Fibroblast of skin of abdomen (primary cell): ENCODE results near the gene RIN3.
"Not testable (repeated sequence)": the region's sequence is repeated elsewhere in the genome, so short reads cannot be mapped to it uniquely, and the experiment has no call there.

Experiments
- DNase-seq: peaks from one replicate; pipeline ENCODE4 v3.0.0-alpha.2; 2013

Gene RIN3

DNA sequence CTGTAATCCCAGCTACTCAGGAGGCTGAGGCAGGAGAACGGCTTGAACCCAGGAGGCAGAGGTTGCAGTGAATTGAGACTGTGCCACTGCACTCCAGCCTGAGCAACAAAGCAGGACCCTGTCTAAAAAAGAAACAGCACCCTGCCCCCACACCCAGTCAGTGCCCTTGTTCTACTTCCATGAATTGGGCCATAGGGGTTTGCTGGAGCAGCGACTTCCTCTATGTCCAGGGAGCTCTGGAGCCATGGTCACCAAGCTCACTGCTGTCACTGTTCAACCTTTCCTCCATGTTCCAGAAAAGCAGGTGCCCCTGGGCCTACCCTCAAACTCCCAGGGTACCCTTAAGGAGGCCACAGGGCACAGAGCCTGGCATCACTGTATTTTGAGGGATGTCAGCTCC lies 116.8 kb downstream of the RIN3 start:
- no peak for DNase-seq

DNA sequence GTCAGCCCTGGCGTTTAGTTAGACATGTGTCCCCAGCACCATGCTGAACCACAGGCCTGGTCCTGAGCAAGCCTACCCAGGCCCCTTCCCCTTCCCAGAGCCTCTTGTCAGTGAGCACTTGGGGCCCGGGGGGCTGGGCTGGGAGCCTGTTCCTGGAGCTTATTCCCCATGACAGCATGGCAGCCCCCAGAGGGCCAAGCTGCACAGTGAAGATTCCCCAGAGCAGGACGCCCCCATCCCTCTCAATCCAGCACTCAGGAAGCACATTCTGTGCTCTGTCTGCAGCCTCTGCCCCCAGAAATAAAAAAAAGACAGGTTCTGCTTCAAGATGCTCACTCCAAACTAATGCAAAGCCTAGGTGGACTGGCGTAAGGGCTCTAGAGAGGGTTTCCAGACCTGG lies 117.5 kb downstream of the RIN3 start:
- no peak for DNase-seq

DNA sequence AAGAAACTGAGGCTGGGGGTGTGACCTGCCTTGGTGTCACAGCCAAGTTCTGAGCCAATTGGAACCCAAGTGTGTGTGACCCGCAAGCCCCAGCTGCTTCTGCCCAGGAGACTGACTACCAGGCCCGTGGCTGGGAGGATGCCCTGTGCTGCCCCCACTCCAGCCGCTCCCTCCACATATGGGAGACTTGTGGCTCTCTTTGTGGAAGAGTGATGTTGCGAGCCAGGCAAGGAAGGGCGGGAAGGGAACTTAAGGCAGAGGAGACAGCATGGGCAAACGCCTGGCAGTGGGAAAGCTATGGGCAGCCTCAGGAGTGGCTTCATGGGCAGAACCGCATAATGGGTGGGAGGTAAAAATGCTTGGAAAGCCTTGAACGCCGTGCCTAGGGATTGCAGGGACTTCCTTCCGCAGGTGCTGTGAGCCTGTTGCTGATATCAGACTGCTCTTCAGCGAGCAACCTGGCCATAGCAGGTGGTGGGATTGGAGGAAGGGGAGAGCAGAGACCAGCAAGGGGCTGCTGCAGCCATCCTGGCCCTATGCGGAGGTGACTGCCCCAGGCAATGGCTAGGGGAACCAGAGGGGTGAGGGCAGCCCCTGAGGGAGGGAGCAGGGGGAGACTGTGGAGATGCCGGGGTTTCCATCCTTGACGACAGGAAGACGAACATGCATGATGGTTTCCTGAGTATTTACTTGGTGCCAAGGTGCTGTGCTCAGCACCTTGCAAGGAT lies 119.1 kb downstream of the RIN3 start:
- DNase-seq: no peak

DNA sequence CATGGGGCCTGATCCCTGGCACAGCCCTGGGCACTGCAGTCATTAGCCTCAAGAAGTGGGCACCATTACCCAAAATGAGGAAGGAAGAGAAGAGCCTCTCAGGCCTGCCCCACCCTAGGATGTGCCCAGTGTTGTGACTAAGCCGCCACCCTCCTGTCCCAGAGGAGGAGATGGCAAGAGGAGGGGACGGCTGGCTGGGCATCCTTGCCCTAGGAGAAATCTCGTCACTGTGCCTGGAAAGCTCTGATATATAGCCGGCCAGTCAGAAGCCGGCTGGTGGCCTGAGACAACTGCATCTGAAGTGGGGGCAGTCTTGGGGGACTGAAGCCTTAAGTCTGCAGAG lies 119.7 kb downstream of the RIN3 start:
- no peak for DNase-seq

DNA sequence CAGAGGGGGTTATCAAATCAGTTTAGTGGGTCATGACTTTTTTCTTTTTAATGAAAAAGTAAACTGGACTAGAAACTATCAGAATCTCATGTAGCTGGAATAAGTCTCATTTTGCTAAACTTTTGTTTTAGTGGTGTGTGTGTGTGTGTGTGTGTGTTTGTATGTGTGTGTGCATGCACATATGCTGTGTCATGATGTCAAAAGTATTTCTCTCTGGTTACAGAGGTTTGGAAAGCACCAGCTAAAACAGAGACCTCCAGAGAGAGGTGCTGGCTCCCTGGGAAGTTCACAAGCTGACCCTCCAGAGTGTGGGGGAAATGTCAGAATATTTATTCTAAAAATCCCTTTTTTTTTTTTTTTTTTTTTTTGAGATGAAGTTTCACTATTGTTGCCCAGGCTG lies 120.1 kb downstream of the RIN3 start:
- DNase-seq: peak; percentile 67

DNA sequence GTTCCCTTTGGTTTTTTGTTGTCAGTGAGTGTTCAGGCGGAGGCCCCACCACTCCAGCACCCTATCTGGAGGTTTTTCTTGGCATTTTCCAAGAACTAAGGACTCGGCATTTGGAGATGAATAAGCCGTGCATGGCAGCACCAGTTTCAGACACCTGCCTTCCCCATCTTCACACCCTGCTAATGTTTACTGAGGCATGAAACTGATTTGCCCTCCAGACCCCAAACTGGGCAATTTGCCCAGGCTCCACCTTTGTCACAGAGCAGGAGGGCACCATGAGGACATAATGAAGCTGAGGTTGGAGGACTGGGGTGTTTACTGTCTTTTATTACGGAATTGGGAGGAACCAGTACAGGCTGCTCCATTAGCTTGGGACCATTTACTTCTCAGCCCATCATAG lies 121.5 kb downstream of the RIN3 start:
- DNase-seq: no peak

DNA sequence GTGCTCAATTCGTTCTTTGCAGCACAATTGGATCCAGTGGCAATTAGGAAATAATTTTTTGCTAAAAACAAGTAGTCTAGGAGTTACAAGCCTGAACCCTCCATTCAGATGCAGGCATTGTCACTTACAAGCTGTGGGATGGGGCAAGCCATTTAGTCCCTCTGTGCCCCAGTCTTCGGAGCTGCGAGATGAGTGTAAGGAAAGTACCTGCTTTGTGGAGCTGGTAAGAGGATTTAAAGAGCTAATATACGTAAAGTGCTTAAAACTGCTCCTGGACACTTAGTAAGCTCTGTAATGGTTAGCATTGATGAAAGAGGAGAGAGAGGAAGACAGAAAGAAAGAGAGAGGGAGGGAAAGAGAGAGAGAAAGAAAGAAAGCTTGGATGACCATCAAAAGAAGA lies 122.3 kb downstream of the RIN3 start:
- DNase-seq: no peak

DNA sequence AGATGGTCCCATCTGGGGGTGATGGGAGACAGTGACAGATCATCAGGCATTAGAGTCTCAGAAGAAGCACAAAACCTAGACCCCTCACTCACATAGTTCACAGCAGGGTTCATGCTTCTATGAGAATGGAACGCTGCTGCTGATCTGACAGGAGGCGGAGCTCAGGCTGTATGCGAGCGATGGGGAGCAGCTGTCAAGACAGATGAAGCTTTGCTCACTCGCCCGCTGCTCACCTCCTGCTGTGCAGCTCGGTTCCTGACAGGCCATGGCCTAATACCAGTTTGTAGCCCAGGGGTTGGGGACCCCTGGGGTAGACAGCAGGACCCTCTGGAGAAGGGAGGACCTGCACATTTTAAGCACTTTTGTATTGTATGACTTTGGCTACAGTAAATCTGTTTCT lies 123.6 kb downstream of the RIN3 start:
- peak; percentile 53 for DNase-seq

DNA sequence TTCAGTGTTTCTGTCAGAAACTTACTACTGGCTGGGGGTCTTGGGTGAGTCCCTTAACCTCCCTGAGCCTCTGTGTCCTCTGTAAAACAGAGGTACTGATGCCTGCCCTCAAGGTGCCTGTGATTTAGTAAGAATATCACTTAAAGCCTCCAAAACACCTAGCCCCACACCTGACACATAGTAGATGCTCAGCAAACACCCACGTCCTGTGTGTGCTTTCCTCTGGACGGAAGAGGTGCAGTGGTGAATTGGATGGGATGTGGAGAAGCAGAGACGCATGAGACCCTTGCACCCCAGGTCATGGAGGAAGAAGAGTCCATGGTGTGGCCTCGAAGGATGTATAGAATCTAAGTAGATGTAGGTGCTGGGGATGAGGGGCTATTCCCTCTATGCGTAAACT lies 124.3 kb downstream of the RIN3 start:
- DNase-seq: no peak

DNA sequence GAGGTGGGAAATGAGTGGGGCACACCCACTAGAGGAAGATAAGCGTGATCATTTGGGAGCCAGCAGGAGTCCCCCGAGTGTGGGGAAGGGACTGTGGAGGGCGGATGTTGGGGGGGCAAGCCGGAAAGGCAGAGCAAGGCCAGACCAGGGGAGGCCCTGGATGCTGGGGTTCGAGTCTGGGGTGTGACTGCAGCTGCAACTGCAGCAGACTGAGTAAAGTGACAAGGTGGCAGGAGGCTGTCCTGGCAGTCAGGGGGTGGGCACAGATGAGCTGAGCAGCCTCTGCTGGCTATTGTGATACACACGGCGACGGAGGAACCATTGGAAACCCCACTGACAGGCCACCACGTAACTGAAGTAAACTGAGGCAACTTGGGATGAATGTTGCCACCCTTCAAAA lies 124.7 kb downstream of the RIN3 start:
- DNase-seq: no peak

DNA sequence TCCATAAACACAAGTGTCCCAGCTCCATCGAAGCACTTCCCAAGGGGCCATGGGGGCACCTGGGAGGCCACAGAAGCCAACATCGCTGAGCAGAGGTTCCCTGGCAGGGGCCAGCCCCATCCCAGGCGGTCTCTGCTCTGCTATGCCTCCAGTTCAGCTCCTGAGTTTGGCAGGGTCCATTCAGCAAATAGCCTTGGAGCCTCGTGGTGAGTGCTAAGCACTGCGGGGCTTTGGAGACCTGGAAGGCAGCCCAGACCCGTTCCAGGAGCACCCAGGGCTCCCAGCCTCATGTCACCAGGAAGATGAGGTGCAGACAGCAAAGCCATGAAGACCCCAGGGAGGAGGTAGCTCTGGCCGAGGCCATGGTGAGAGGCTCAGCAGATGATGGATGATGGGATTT lies 125.3 kb downstream of the RIN3 start:
- no peak for DNase-seq

DNA sequence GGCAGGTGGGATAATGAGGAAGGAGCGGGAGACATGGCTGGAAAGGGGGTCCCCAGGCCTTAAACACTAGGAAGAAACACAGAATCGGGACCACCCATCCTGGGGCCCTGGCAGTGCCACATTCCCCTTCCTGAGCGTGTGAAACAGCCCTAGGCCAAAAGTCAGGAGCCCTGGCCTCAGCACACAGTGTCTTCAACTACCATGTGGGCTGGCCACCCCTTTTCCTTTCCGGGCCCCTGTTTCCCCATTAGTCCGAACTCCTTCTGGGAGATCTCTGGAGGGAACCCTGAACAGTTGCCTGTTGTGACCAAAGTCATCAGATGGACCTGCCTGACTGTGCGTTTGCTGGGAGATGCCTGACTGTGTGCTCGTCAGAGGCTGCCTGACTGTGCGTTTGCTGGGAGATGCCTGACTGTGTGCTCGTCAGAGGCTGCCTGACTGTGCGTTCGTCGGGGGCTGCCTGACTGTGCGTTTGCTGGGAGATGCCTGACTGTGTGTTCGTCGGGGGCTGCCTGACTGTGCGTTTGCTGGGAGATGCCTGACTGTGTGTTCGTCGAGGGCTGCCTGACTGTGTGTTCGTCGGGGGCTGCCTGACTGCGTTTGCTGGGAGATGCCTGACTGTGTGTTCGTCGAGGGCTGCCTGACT lies 126.0 kb downstream of the RIN3 start:
- not testable (repeated sequence) for DNase-seq

DNA sequence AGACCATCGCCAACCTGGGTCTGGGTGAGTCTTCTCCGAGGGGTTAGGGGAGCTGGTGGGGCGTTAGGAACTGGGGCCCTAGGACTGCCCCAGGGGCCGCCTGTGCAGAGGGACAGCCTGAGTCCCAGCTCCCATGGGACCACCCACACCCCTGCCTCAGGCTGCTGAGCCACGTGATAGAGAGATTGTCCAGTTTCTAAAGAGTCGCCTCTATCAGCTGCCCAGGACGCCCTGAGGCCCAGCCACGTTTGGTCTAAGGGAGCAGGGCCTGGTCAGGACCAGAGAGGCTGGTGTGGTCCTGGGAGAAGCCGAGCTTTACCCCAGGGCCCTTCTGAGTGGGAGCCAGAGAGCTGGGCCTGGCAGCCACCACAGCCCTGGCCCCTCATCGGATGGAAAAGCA lies 127.7 kb downstream of the RIN3 start:
- DNase-seq: no peak

DNA sequence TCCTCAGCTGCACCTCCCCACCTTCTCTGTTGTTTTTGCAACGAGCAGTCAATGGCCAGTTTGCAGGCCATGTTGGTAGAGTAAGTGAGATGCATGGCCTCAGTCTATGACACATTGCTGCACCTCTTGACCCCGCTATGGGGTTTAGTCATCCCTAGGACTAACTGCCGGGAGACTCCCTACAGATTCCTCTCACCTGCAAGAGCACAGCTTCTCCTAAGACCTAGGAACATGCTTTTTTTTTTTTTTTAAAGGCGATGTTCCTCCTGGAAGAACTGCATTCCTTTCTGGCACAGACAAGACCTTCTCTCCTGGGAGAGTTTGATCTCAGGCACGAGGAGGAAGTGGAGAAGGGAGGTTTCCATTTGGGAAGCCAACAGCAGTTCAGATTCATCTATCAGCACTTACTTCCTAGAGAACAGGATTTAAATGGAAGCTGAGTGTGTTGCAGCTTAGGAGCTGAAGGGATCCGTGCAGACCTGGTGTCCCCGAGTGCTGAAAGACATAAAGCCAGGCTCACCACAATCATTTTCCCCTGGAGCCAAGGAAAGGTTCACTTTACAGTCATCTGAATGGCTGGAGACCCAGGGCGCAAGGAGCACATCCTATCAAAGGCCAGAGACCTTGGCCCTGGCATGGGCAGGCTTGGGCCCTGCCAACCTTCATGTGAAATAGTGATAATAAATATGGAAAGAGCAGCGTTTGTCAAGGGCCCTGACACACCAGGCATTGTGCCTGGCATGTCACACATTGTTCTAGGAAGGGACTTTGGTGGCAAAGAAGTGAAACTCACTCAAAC lies 130.8 kb downstream of the RIN3 start:
- DNase-seq: peak; percentile 41

DNA sequence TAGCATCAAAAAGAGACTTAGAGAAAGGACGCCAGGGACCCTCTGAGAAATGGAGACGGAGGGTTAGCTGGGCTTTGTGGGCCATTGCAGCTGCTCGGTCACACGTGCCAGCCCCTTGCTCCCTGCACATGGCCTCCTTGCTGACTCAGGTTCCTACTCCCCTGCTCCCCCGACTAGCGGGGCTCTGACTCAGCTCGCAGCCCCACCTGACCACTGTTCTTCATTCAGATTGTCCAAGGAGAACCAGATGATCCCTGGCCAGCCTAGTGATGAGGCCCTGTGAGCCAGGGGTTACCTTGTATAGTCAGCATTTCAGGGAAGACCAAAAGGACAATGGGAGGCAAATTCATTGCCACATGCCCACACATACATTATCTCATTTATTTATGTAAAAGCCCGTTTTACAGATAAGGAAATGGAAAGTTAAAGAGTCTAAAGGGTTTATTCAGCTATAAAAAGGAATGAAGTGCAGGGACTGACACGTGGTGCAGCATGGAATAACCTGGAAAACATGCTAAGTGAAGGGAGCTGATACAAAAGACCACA lies 131.5 kb downstream of the RIN3 start:
- DNase-seq: no peak

DNA sequence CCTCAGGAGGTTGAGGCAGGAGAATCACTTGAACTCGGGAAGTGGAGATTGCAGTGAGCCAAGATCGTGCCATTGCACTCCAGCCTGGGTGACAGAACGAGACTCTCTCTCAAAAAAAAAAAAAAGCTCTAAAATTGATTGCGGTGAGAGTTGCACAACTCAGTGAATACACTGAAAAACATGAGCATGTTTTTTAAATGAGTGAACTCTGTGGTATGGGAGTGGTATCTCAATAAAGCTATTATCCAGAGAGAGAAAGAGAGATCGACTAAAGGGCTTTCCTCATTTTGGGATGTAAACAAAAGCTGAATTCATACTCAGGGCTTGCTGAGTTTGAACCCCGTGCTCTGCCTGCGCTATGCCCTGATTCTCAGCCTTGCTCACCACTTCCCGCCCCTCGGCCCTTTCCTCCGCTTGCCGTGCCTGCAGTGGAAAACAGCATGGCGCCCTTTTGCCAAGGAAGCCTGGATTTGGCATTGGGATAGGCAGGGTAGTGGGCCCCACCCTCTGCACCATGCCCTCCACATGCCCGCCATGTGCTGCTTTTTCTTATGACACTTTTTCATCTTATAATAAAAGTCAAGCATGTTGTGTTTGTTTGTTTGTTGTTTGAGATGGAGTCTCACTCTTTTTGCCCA lies 132.4 kb downstream of the RIN3 start:
- DNase-seq: peak; percentile 92

DNA sequence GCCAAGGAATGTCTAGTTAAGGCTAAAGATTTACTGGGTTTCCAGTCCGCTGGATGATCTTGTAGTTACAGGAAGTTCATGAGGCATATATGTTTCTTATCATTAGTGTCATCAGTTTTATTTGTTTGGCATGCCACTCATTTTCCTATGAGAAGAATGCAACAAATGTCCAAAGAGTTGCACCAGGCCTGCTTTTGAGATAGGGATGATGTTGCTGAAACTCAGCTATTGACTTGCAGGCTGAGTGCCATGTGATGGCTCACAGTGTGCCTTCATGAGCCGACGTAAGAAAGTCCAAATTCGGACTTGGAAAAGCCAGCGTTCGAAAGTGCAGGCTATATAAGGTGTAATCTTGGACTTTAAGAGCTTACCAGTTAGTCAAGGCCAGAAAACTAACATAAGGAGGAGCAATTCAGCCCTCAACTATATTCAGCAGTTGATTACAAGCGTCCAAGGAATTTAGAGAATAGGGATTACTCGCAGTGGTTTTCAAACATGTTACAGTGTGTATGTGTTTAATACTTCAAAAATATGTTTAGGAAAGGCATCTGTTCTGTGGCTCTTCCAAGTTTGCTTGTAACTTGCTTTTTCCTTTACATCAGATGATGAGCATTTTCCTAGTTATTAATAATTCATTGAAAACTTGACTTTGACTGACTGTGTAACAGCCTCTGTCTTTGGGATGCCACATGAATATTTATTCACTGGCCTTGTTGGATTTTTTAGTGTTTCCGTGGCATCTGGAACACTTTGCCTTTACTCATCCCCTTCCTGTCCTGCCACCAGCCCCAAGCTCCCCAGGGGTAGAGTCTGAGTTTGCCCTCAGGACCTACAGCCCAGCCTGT lies 133.6 kb downstream of the RIN3 start:
- DNase-seq: peak; percentile 94

DNA sequence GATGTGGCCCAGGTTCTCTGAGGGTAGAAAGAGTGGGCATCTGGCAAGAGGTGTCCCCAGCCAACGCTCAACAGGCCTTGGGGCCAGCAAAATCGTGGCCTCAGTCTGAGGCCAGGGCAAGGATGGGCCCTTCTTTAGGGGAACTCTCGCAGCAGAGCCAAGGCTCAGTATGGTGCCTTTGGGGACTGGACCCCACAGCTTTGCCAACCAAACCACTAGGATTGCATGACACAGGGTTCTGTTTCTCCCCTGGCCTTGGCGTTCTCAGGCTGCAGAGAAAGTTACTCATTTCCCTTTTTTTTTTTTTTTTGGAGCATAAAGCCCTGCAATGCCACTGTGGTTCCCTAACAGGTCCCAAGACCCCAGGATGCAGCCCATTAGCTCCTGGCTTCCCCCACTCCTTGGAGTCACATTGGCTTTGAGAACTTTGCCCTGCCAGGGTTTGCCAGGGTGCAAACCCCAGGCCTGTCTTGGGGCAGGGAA lies 134.3 kb downstream of the RIN3 start:
- DNase-seq: peak; percentile 64

DNA sequence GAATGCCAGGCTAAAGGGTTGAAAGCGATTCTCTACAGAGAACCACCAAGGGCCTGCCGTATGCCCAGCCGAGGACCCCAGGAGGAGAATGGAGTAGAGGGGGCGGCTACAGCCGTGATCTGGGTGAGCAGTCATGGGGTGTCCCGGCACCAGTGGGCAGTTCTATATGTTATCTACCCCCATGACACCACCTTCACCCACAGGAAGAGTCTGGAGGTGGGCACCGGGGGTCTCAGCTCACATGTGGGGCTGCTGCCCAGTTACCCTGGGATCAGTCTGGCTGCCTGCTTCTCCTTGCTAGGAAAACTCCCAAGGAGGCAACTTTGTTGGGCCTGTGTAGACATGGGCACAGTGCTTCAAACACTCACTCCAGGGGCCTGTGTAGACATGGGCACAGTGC lies 135.5 kb downstream of the RIN3 start:
- no peak for DNase-seq

DNA sequence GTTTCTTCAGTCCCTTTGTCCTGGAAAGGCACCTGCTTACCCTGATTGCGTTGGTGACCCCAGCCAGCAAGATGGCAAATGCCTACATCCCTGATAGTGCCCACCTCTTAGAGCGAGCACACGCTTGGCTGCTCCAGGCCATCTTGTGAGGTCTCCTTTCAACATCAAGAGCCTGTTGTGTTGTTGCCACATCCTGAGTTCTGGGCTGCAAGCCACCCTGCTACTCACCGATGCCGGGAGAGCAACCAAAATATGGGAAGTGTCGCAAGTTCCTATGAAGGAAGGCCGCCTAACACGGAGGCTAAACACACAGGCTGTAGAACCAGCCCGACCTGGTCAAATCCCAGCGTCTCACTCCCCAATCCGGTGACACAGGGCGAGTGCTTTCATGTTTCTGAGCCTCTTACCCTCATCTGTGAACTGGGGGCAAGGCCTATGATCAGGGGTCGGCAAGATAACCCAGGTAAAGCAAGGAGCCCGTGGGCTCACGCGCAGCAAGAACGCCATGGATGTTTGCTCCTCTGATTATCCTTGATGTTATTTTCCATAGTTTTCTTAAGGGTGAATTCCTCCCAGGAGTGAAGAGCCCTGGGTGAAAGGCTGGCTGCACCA lies 136.5 kb downstream of the RIN3 start:
- peak; percentile 81 for DNase-seq

DNA sequence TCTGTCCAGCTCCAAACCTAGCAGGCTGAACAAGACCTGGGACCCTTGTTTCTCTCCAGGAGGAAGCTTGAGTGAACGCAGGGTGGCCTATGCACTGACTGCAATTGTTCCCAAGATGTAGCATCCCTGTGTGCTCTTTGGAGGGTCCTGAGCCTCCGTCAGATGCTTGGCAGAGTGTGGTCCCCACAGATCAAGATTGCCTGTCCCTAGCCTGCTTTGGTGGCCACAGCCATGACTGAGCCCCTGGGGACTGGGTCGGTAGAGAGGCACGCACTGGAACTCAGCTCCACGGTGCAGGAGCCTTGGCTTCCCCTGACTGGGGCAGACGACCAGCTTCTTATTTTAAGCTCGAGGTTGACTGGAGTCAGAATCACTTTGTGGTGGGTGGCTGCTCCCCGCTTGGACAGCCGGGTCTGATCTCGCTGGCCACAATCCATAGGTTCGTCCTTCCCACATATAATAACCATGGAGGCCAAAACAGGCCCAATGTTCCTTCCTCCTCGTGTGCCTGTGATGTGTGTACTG lies 137.1 kb downstream of the RIN3 start:
- no peak for DNase-seq
